Gastroesophageal sphincter (tissue), 4 donors: ENCODE results near the gene ZFAND6. TPM values are rescaled to one million over a fixed set of nuclear protein-coding genes. Genes with fewer than 3 reads are reported as not detected.

Experiments
- ATAC-seq: fragments of 150-250 bp; one replicate; pipeline ENCODE4 v1.9.1; 2016; ENCODE audit warnings: mild to moderate bottlenecking, moderate library complexity
- H3K27ac ChIP-seq, 4 donors: fragments of 200-600 bp; sonication (generic) in 3 of 4; 1 replicate in 3 of 4; 2 replicates in 1 of 4; pipeline ENCODE4 v1.5.1; 2016 to 2019
- H3K27me3 ChIP-seq: fragments of 200-600 bp; sonication (generic); one replicate; pipeline ENCODE4 v1.5.1; 2019
- H3K36me3 ChIP-seq, 2 donors: fragments of 200-600 bp; sonication (generic); one replicate each; pipeline ENCODE4 v1.5.1; 2019; ENCODE audit warnings: control low read depth in 1 of 2
- H3K4me1 ChIP-seq, 3 donors: fragments of 200-600 bp; sonication (generic); 1 replicate in 2 of 3; 2 replicates in 1 of 3; pipeline ENCODE4 v1.5.1; 2016 to 2019; ENCODE audit warnings: control low read depth in 2 of 3
- H3K4me3 ChIP-seq, 2 donors: fragments of 200-600 bp; sonication (generic); one replicate each; pipeline ENCODE4 v1.5.1; 2019; ENCODE audit warnings: mild to moderate bottlenecking in 1 of 2, moderate library complexity in 1 of 2
- H3K9me3 ChIP-seq, 3 donors: fragments of 200-600 bp; sonication (generic); one replicate each; pipeline ENCODE4 v1.5.1; 2017 to 2019; ENCODE audit warnings: control low read depth in 2 of 3
- CTCF ChIP-seq, 4 experiments: fragments of 200-600 bp in 2 of 4; fragments of 450-650 bp in 2 of 4; sonication (generic) in 1 of 4; IDR thresholded peaks; one replicate each; pipeline ENCODE4 v1.5.1; 2017 to 2019; ENCODE audit warnings: antibody characterized with exemption in 4 of 4, mild to moderate bottlenecking in 2 of 4, moderate library complexity in 2 of 4
- EP300 ChIP-seq: sonication (generic); formaldehyde crosslinking; IDR thresholded peaks from one replicate; pipeline ENCODE4 v1.6.1; 2017; ENCODE audit warnings: antibody characterized with exemption, mild to moderate bottlenecking
- POLR2A ChIP-seq, 2 donors: fragments of 450-650 bp; IDR thresholded peaks; one replicate each; pipeline ENCODE4 v1.6.1; 2017; ENCODE audit warnings: antibody characterized with exemption in 2 of 2, mild to moderate bottlenecking in 2 of 2, moderate library complexity in 1 of 2
- POLR2AphosphoS5 ChIP-seq: sonication (generic); formaldehyde crosslinking; IDR thresholded peaks from one replicate; pipeline ENCODE4 v1.6.1; 2017; ENCODE audit warnings: antibody characterized with exemption
- WGBS, 2 donors: methylation state at CpG; one replicate each; pipeline ENCODE4 v1.1.5; 2018; ENCODE audit warnings: low coverage in 1 of 2; 5-methylcytosine and 5-hydroxymethylcytosine counted together
- total RNA-seq, 4 donors: library from RNA; depleted of rRNA; stranded (reverse); fragments of >200 nt; gene quantifications; one replicate each; pipeline ENCODE4 v1.1.0, GENCODE V29; 2016

The ZFAND6 gene
- total RNA-seq, 4 donors from 2014 or later = 95.6 to 137 (median 131) TPM

- no peak overlapping the region for H3K27ac ChIP-seq
- 93 to 96% methylated on average over 2 to 5 of the region's 5 CpGs for WGBS, 2 donors
- no peaks in the 10 kb centered on the region for H3K9me3 ChIP-seq
- H3K4me3 ChIP-seq = no peak overlapping the region
- no peak for ATAC-seq
- peaks cover 0 to 2% (median under 1%) of the 10 kb centered on the region in 3 donors for H3K4me1 ChIP-seq
- no peak for TF ChIP-seq CTCF (IDR thresholded peaks at IDR 0.05)
- no peak for TF ChIP-seq EP300
- TF ChIP-seq POLR2A (IDR thresholded peaks at IDR 0.05) = no peak
- no peak for TF ChIP-seq POLR2AphosphoS5
- no peaks in the 10 kb centered on the region for H3K27me3 ChIP-seq
- no peaks in the 10 kb centered on the region for H3K36me3 ChIP-seq
These were observed 82.6 kb downstream of the ZFAND6 start for GRCh38 chr15:80141916-80142598.

GRCh38 chr15:80142646-80143045, 83.2 kb downstream of the ZFAND6 start:
- H3K27ac ChIP-seq = no peak overlapping the region
- 72 to 100% methylated on average over 2 to 3 of the region's 5 CpGs for WGBS, 2 donors

GRCh38 chr15:80151148-80151547, 91.7 kb downstream of the ZFAND6 start:
- 61% methylated on average over 5 of the region's 6 CpGs; no CpG with 5 or more reads in 1 of the 2 donors for WGBS, 2 donors
- Histone ChIP-seq H3K4me3 (no peak overlapping the region), H3K4me1 (peaks cover 0 to 27% (median 5%) of the 10 kb centered on the region in 3 donors), H3K9me3 (no peaks in the 10 kb centered on the region), H3K36me3 (no peaks in the 10 kb centered on the region), H3K27ac (peak overlapping the region in 2 of 4 donors; percentile 89), H3K27me3 (no peaks in the 10 kb centered on the region)
- no peak for ATAC-seq
- no peak for TF ChIP-seq POLR2AphosphoS5

More at GRCh38 chr15:80142646-80143045, 83.2 kb downstream of the ZFAND6 start:
- no peak for ATAC-seq
- Histone ChIP-seq H3K36me3 (no peaks in the 10 kb centered on the region), H3K4me3 (no peak overlapping the region), H3K27me3 (no peaks in the 10 kb centered on the region), H3K4me1 (no peaks in the 10 kb centered on the region), H3K9me3 (no peaks in the 10 kb centered on the region)
- TF ChIP-seq POLR2A (IDR thresholded peaks at IDR 0.05) (no peak), POLR2AphosphoS5 (no peak), EP300 (no peak)

- Histone ChIP-seq H3K27ac (peak overlapping the region in 3 of 4 donors; percentile 89 to 94 (median 89)), H3K27me3 (no peaks in the 10 kb centered on the region), H3K4me1 (peaks cover 0 to 27% (median 5%) of the 10 kb centered on the region in 3 donors), H3K4me3 (no peak overlapping the region), H3K9me3 (no peaks in the 10 kb centered on the region), H3K36me3 (no peaks in the 10 kb centered on the region)
- 42 to 74% methylated on average over 3 of the region's 3 CpGs for WGBS, 2 donors
- no peak for ATAC-seq
- no peak for TF ChIP-seq CTCF (IDR thresholded peaks at IDR 0.05)
These were observed 92.1 kb downstream of the ZFAND6 start for GRCh38 chr15:80151576-80151975.

- Histone ChIP-seq H3K4me1 (peaks cover 0 to 27% (median 5%) of the 10 kb centered on the region in 3 donors), H3K27me3 (no peaks in the 10 kb centered on the region), H3K9me3 (no peaks in the 10 kb centered on the region), H3K36me3 (no peaks in the 10 kb centered on the region), H3K4me3 (peak overlapping the region; percentile 76), H3K27ac (peak overlapping the region; percentile 54 to 94 (median 89))
- ATAC-seq = peak; percentile 90
- TF ChIP-seq CTCF (IDR thresholded peaks at IDR 0.05) (no peak), POLR2AphosphoS5 (peak; percentile 29), POLR2A (IDR thresholded peaks at IDR 0.05) (no peak), EP300 (no peak)
- WGBS, 2 donors = 0 to 2% methylated on average over 3 to 8 of the region's 41 CpGs
These were observed 92.9 kb downstream of the ZFAND6 start for GRCh38 chr15:80152180-80152895.
